ENCODE measurements around the gene VPS37C. TPM values are rescaled to one million over a fixed set of nuclear protein-coding genes. Genes with fewer than 3 reads are reported as not detected.

The VPS37C gene
- total RNA-seq, 1 experiment from 2014 or later, result 23.1 TPM

DNA sequence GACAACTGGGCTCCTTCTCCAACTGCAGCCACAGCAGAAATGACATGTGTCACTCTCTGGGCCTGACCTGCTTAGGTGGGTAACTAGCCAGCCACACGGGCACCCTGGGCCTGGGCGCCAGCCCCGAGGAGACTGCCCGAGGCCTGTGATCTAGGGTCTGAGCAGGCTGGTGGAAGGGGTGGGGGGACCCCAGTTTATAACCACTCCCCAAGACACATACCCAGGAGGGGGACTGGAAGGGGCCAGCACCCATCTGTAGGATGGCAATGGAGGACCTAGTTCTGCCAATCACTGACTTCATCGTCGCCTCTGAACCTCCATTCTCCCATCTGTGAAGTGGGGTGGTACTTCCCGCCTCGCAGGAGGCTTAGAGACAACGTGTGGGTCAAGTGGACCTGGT, 42.8 kb downstream of the VPS37C start:
- no peaks in the 10 kb centered on the region for H4K20me1 ChIP-seq (ENCODE audit: insufficient read depth)
- RAD21 ChIA-PET (ENCODE audit: low non-redundant PET in 1 of 2, low total read pairs in 2 of 2, uncharacterized antibody in 2 of 2, unreplicated experiment in 2 of 2), result no interaction called here
- no peak overlapping the region for H3K27ac ChIP-seq (ENCODE audit: low read depth, low read length)
- no peak for TF ChIP-seq JUND (IDR thresholded peaks at IDR 0.05)
- no peak for TF ChIP-seq POLR2AphosphoS5 (IDR thresholded peaks at IDR 0.05; ENCODE audit: low read depth, low read length)
- TF ChIP-seq CBX3 (IDR thresholded peaks at IDR 0.05; ENCODE audit: low read depth), result no peak
- TF ChIP-seq TCF7L2 (IDR thresholded peaks at IDR 0.05; ENCODE audit: borderline replicate concordance, extremely low read depth, insufficient read depth, insufficient read length), result no peak
- TF ChIP-seq ZNF274 (IDR thresholded peaks at IDR 0.05; ENCODE audit: low read depth, low read length), result no peak
- H3K9me2 ChIP-seq (ENCODE audit: insufficient read depth), result no peaks in the 10 kb centered on the region
- no peaks in the 10 kb centered on the region for H3K9me3 ChIP-seq (ENCODE audit: control insufficient read depth in 1 of 2, insufficient read depth in 1 of 2, low read depth in 1 of 2, low read length in 2 of 2)
- H3K79me2 ChIP-seq (ENCODE audit: insufficient read depth, low read length), result no peaks in the 10 kb centered on the region
- H3K36me3 ChIP-seq (ENCODE audit: control insufficient read depth in 1 of 2, insufficient read depth in 2 of 2, low read length in 2 of 2), result no peaks in the 10 kb centered on the region
- POLR2A ChIA-PET, result no interaction called here
- ATAC-seq (no peak), DNase-seq (ENCODE audit: low read depth, low spot score) (no peak)
- no peak overlapping the region for H2AFZ ChIP-seq (ENCODE audit: low read depth, low read length, poor library complexity, severe bottlenecking)
- no peak overlapping the region for H3K4me3 ChIP-seq (replicated peaks in 1 of 2; ENCODE audit: low read depth in 1 of 2, low read length in 2 of 2)
- no peak overlapping the region for H3K4me2 ChIP-seq (ENCODE audit: low read length)
- no peak overlapping the region for H3K9ac ChIP-seq (ENCODE audit: low read length)
- no TSS peak for BruUV-seq (replicated peaks)
- no peaks in the 10 kb centered on the region for H3K27me3 ChIP-seq (ENCODE audit: insufficient read depth, low read length)
- H3K4me1 ChIP-seq (ENCODE audit: control insufficient read depth in 1 of 2, insufficient read depth in 2 of 2, low read length in 2 of 2), result peaks cover 9 to 10% of the 10 kb centered on the region in 2 experiments; a peak in 3 of 4 replicates
- CTCF ChIA-PET, result no interaction called here
- intact Hi-C loops (cut with micrococcal nuclease), result no loop called here

DNA sequence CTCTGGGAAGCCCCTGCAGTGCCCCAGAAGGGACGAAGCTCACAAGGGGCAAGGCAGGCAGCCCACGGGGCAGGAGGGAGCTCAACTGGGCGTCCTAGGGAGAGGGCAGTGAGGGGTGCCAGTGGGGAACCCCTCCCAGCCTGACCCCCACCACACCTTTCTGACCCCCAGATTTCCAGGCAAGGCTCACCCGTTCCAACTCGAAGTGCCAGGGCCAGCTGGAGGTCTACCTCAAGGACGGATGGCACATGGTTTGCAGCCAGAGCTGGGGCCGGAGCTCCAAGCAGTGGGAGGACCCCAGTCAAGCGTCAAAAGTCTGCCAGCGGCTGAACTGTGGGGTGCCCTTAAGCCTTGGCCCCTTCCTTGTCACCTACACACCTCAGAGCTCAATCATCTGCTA, 43.2 kb downstream of the VPS37C start:
- no peaks in the 10 kb centered on the region for H3K9me2 ChIP-seq (ENCODE audit: insufficient read depth)
- H3K27me3 ChIP-seq (ENCODE audit: insufficient read depth, low read length), result no peaks in the 10 kb centered on the region
- ATAC-seq (no peak), DNase-seq (ENCODE audit: low read depth, low spot score) (no peak)
- no TSS peak for BruUV-seq (replicated peaks)
- peaks cover 9 to 10% of the 10 kb centered on the region in 2 experiments; a peak in 3 of 4 replicates for H3K4me1 ChIP-seq (ENCODE audit: control insufficient read depth in 1 of 2, insufficient read depth in 2 of 2, low read length in 2 of 2)
- H3K4me2 ChIP-seq (ENCODE audit: low read length), result no peak overlapping the region
- no peak overlapping the region for H3K4me3 ChIP-seq (replicated peaks in 1 of 2; ENCODE audit: low read depth in 1 of 2, low read length in 2 of 2)
- H3K9me3 ChIP-seq (ENCODE audit: control insufficient read depth in 1 of 2, insufficient read depth in 1 of 2, low read depth in 1 of 2, low read length in 2 of 2), result no peaks in the 10 kb centered on the region
- H3K27ac ChIP-seq (ENCODE audit: low read depth, low read length), result no peak overlapping the region
- ChIA-PET POLR2A (no interaction called here), CTCF (no interaction called here), RAD21 (ENCODE audit: low non-redundant PET in 1 of 2, low total read pairs in 2 of 2, uncharacterized antibody in 2 of 2, unreplicated experiment in 2 of 2) (no interaction called here)
- TF ChIP-seq EZH2 (IDR thresholded peaks at IDR 0.05) (no peak), CBX3 (IDR thresholded peaks at IDR 0.05; ENCODE audit: low read depth) (no peak), EZH2phosphoT487 (IDR thresholded peaks at IDR 0.05; ENCODE audit: borderline replicate concordance) (no peak)
- no peak overlapping the region for H3K9ac ChIP-seq (ENCODE audit: low read length)
- intact Hi-C loops (cut with micrococcal nuclease), result no loop called here
- no peaks in the 10 kb centered on the region for H3K36me3 ChIP-seq (ENCODE audit: control insufficient read depth in 1 of 2, insufficient read depth in 2 of 2, low read length in 2 of 2)
- no peaks in the 10 kb centered on the region for H3K79me2 ChIP-seq (ENCODE audit: insufficient read depth, low read length)
- no peaks in the 10 kb centered on the region for H4K20me1 ChIP-seq (ENCODE audit: insufficient read depth)
- no peak overlapping the region for H2AFZ ChIP-seq (ENCODE audit: low read depth, low read length, poor library complexity, severe bottlenecking)

All from HCT116 (cell line).